Stomach (tissue), 9 donors: ENCODE results near the gene ACLY. TPM values are rescaled to one million over a fixed set of nuclear protein-coding genes. Genes with fewer than 3 reads are reported as not detected.
A peak's percentile ranks its signal among the peaks of the same experiment; 100 is the strongest.

ENCODE experiments used
- DNase-seq, 2 donors: peaks; one replicate each; pipeline versions ENCODE4 v3.0.0 to v3.0.0-alpha.2; 2013 to 2019
- H3K27ac ChIP-seq, 5 donors: fragments of 200-600 bp in 4 of 5; sonication (generic) in 4 of 5; one replicate each; pipeline ENCODE4 v1.5.1; 2013 to 2019; ENCODE audit warnings: mild to moderate bottlenecking in 1 of 5, moderate library complexity in 1 of 5
- H3K27me3 ChIP-seq, 3 donors: fragments of 200-600 bp; sonication (generic); one replicate each; pipeline ENCODE4 v1.5.1; 2017 to 2019; ENCODE audit warnings: mixed run types in 1 of 3
- H3K36me3 ChIP-seq, 4 donors: fragments of 200-600 bp; sonication (generic); 1 replicate in 3 of 4; 2 replicates in 1 of 4; pipeline ENCODE4 v1.5.1; 2016 to 2019
- H3K4me1 ChIP-seq, 4 donors: fragments of 200-600 bp; sonication (generic); one replicate each; pipeline ENCODE4 v1.5.1; 2016 to 2019
- H3K4me3 ChIP-seq, 4 donors: fragments of 200-600 bp; sonication (generic) in 3 of 4; one replicate each; pipeline ENCODE4 v1.5.1; 2016 to 2019; ENCODE audit warnings: mild to moderate bottlenecking in 1 of 4
- H3K9me3 ChIP-seq, 4 donors: fragments of 200-600 bp; sonication (generic); one replicate each; pipeline ENCODE4 v1.5.1; 2016 to 2019
- CTCF ChIP-seq, 7 experiments: fragments of 450-650 bp in 4 of 7; fragments of 200-600 bp in 3 of 7; sonication (generic) in 3 of 7; IDR thresholded peaks; one replicate each; pipeline ENCODE4 v1.5.1; 2016 to 2019; ENCODE audit warnings: antibody characterized with exemption in 7 of 7, control low read depth in 2 of 7, mild to moderate bottlenecking in 1 of 7
- EP300 ChIP-seq: sonication (generic); formaldehyde crosslinking; IDR thresholded peaks from one replicate; pipeline ENCODE4 v1.6.1; 2017; ENCODE audit warnings: antibody characterized with exemption
- POLR2A ChIP-seq, 4 donors: fragments of 450-650 bp; IDR thresholded peaks; one replicate each; pipeline ENCODE4 v1.6.1; 2016; ENCODE audit warnings: antibody characterized with exemption in 4 of 4, control low read depth in 2 of 4, mild to moderate bottlenecking in 1 of 4, moderate library complexity in 1 of 4
- POLR2AphosphoS5 ChIP-seq, 3 donors: sonication (generic); formaldehyde crosslinking; IDR thresholded peaks; one replicate each; pipeline ENCODE4 v1.6.1; 2016; ENCODE audit warnings: antibody characterized with exemption in 3 of 3
- WGBS, 5 donors: extraction: QIAGEN DNeasy Blood & Tissue Kit in 3 of 5; methylation state at CpG; one replicate each; pipeline versions ENCODE4 v1.1.5 to v1.1.7; 2013 to 2018; 5-methylcytosine and 5-hydroxymethylcytosine counted together
- intact Hi-C: fragments of 100-400 bp; cut with DNase I; formaldehyde crosslinking; loops from one replicate; pipeline ENCODE4 v1.15.1; 2023; ENCODE audit warnings: low total_unique reads
- polyA plus RNA-seq, 3 donors: library from polyadenylated mRNA; stranded (reverse); fragments of 200-250 nt; gene quantifications; one replicate each; pipeline ENCODE4 v1.2.3, GENCODE V29; 2013
- total RNA-seq, 5 donors: library from RNA; depleted of rRNA; stranded (reverse); fragments of >200 nt; gene quantifications; one replicate each; pipeline versions ENCODE4 v1.1.0 to v1.2.3, GENCODE V29; 2014 to 2016
- donor health status: healthy with polysubstance abuse.
- donor health status: Bipolar disorder and iron deficiency.
- donor health status: healthy.

Gene ACLY
- total and polyA plus RNA-seq, 8 donors = 19.8 to 121 (median 36.9) TPM

GRCh38 chr17:41896726-41897125, 22.0 kb downstream of the ACLY start:
- Histone ChIP-seq H3K4me3 (no peak overlapping the region), H3K4me1 (peaks cover 0 to 18% (median 7%) of the 10 kb centered on the region in 4 donors), H3K27me3 (no peaks in the 10 kb centered on the region), H3K9me3 (no peaks in the 10 kb centered on the region), H3K27ac (peak overlapping the region in 1 of 5 donors; percentile 74), H3K36me3 (peaks cover 59 to 99% (median 98%) of the 10 kb centered on the region in 4 donors)
- DNase-seq = no peak
- TF ChIP-seq POLR2AphosphoS5 (IDR thresholded peaks at IDR 0.05) (no peak), CTCF (IDR thresholded peaks at IDR 0.05) (no peak), POLR2A (IDR thresholded peaks at IDR 0.05) (no peak), EP300 (no peak)
- intact Hi-C loops = no loop called here
- 91 to 96% (median 91%) methylated on average over 6 of the region's 6 CpGs for WGBS, 5 donors

GRCh38 chr17:41895617-41896016, 23.1 kb downstream of the ACLY start:
- Histone ChIP-seq H3K4me1 (peaks cover 0 to 18% (median 7%) of the 10 kb centered on the region in 4 donors), H3K4me3 (no peak overlapping the region), H3K9me3 (no peaks in the 10 kb centered on the region), H3K27ac (peak overlapping the region in 4 of 5 donors; percentile 57 to 74 (median 63)), H3K27me3 (no peaks in the 10 kb centered on the region), H3K36me3 (peaks cover 69 to 99% (median 98%) of the 10 kb centered on the region in 4 donors)
- intact Hi-C loops = no loop called here
- WGBS, 5 donors = 47 to 68% (median 62%) methylated on average over 5 of the region's 5 CpGs
- TF ChIP-seq POLR2AphosphoS5 (IDR thresholded peaks at IDR 0.05) = no peak
- TF ChIP-seq POLR2A (IDR thresholded peaks at IDR 0.05) = no peak
- no peak for TF ChIP-seq EP300
- no peak for TF ChIP-seq CTCF (IDR thresholded peaks at IDR 0.05)
- DNase-seq = peak in 1 of 2 donors; percentile 73

- TF ChIP-seq POLR2AphosphoS5 (IDR thresholded peaks at IDR 0.05) (peak in 1 of 3 donors; percentile 7), EP300 (no peak)
- Histone ChIP-seq H3K27me3 (no peaks in the 10 kb centered on the region), H3K4me1 (peaks cover 0 to 18% (median 7%) of the 10 kb centered on the region in 4 donors), H3K27ac (peak overlapping the region in 4 of 5 donors; percentile 57 to 74 (median 63)), H3K9me3 (no peaks in the 10 kb centered on the region), H3K36me3 (peaks cover 65 to 100% (median 98%) of the 10 kb centered on the region in 4 donors), H3K4me3 (no peak overlapping the region)
- intact Hi-C loops = no loop called here
- WGBS, 5 donors = 59 to 64% (median 63%) methylated on average over 7 of the region's 7 CpGs
- DNase-seq = peak in 1 of 2 donors; percentile 40
These were observed 23.9 kb downstream of the ACLY start for GRCh38 chr17:41894791-41895331.

GRCh38 chr17:41893384-41893783, 25.4 kb downstream of the ACLY start:
- Histone ChIP-seq H3K27me3 (no peaks in the 10 kb centered on the region), H3K36me3 (peaks cover 64 to 99% (median 98%) of the 10 kb centered on the region in 4 donors)
- intact Hi-C loops = no loop called here

More at GRCh38 chr17:41893384-41893783, 25.4 kb downstream of the ACLY start:
- H3K4me3 ChIP-seq = no peak overlapping the region
- no peaks in the 10 kb centered on the region for H3K9me3 ChIP-seq
- peaks cover 0 to 18% (median 7%) of the 10 kb centered on the region in 4 donors for H3K4me1 ChIP-seq
- H3K27ac ChIP-seq = no peak overlapping the region
- no peak for DNase-seq
- TF ChIP-seq CTCF (IDR thresholded peaks at IDR 0.05) (no peak), EP300 (no peak), POLR2A (IDR thresholded peaks at IDR 0.05) (no peak), POLR2AphosphoS5 (IDR thresholded peaks at IDR 0.05) (no peak)
- 73 to 90% (median 87%) methylated on average over 3 of the region's 3 CpGs for WGBS, 5 donors
